NCI-H2029 (cell line): Measurements from ENCODE around the gene LDLRAD3.

Experiments
- DNase-seq: peaks from one replicate; lab custom pipeline; 2025; lab: John Stamatoyannopoulos, UW

LDLRAD3 gene

GRCh38 chr11:36048496-36049247 lies 104.8 kb downstream of the LDLRAD3 start:
- no peak for DNase-seq

GRCh38 chr11:36051235-36052144 lies 107.6 kb downstream of the LDLRAD3 start:
- DNase-seq = no peak

GRCh38 chr11:36053281-36053680 lies 109.4 kb downstream of the LDLRAD3 start:
- DNase-seq = no peak

GRCh38 chr11:36053862-36054261 lies 110.0 kb downstream of the LDLRAD3 start:
- DNase-seq = no peak

GRCh38 chr11:36054628-36055027 lies 110.8 kb downstream of the LDLRAD3 start:
- no peak for DNase-seq

- no peak for DNase-seq
These were observed 112.4 kb downstream of the LDLRAD3 start for GRCh38 chr11:36056160-36056751.

GRCh38 chr11:36057379-36058042 lies 113.6 kb downstream of the LDLRAD3 start:
- no peak for DNase-seq

- DNase-seq = no peak
These were observed 115.8 kb downstream of the LDLRAD3 start for GRCh38 chr11:36059660-36060059.

GRCh38 chr11:36060926-36061325 lies 117.1 kb downstream of the LDLRAD3 start:
- no peak for DNase-seq

GRCh38 chr11:36061471-36061870 lies 117.6 kb downstream of the LDLRAD3 start:
- no peak for DNase-seq

GRCh38 chr11:36062796-36063365 lies 119.0 kb downstream of the LDLRAD3 start:
- DNase-seq = no peak

GRCh38 chr11:36065436-36065835 lies 121.6 kb downstream of the LDLRAD3 start:
- DNase-seq = no peak

GRCh38 chr11:36066891-36067290 lies 123.0 kb downstream of the LDLRAD3 start:
- DNase-seq = no peak

GRCh38 chr11:36069576-36070212 lies 125.8 kb downstream of the LDLRAD3 start:
- DNase-seq = no peak

GRCh38 chr11:36070213-36070953 lies 126.5 kb downstream of the LDLRAD3 start:
- DNase-seq = no peak

- no peak for DNase-seq
These were observed 127.1 kb downstream of the LDLRAD3 start for GRCh38 chr11:36070954-36071330.

- no peak for DNase-seq
These were observed 128.1 kb downstream of the LDLRAD3 start for GRCh38 chr11:36071917-36072500.

- no peak for DNase-seq
These were observed 129.7 kb downstream of the LDLRAD3 start for GRCh38 chr11:36073411-36074203.

- no peak for DNase-seq
These were observed 131.1 kb downstream of the LDLRAD3 start for GRCh38 chr11:36074941-36075431.
